IMR-90 (cell line): Measurements from ENCODE around the gene GSTA1. TPM values are rescaled to one million over a fixed set of nuclear protein-coding genes. Genes with fewer than 3 reads are reported as not detected.

Source experiments
- ATAC-seq: fragments of 200-7000 bp; cut with Tn5 transposase; 2 replicates; pipeline ENCODE4 v1.9.1; 2020; ENCODE audit warnings: low read depth, mild to moderate bottlenecking, moderate library complexity
- BruUV-seq: library from RNA; stranded (reverse); fragments of 400-500 nt; replicated peaks from 2 replicates; lab custom pipeline; 2021; lab: Mats Ljungman, UMichigan
- CTCF ChIA-PET: fragments of 300-600 bp; formaldehyde crosslinking; extraction: SDS; loops from one replicate; lab custom pipeline; 2021; ENCODE audit warnings: antibody characterized with exemption; lab: Yijun Ruan, JAX
- POLR2A ChIA-PET: fragments of 300-600 bp; sonication (Branson Sonifier 250); formaldehyde crosslinking; loops from one replicate; lab custom pipeline; 2022; ENCODE audit warnings: antibody characterized with exemption; ENCODE audit not compliant: unreplicated experiment; lab: Charles Lee
- DNase-seq: peaks from one replicate; pipeline ENCODE4 v3.0.0; 2013
- H2AFZ ChIP-seq: replicated peaks from 2 replicates; pipeline ENCODE3; 2013; ENCODE audit warnings: low read length, mild to moderate bottlenecking; ENCODE audit not compliant: poor library complexity
- H2AK5ac ChIP-seq: 2 replicates; pipeline ENCODE4 v1.6.1; 2013; ENCODE audit warnings: low read depth, low read length, inconsistent platforms
- H2AK9ac ChIP-seq: replicated peaks from 2 replicates; pipeline ENCODE3; 2013; ENCODE audit warnings: mild to moderate bottlenecking, low read depth, low read length, moderate library complexity; ENCODE audit not compliant: poor library complexity
- H2BK120ac ChIP-seq: 2 replicates; pipeline ENCODE4 v1.6.1; 2013; ENCODE audit warnings: low read depth, low read length, inconsistent platforms
- H2BK15ac ChIP-seq: 3 replicates; pipeline ENCODE4 v1.6.1; 2013; ENCODE audit warnings: low read depth, low read length, inconsistent platforms
- H2BK20ac ChIP-seq: 2 replicates; pipeline ENCODE4 v1.6.1; 2013; ENCODE audit warnings: low read depth, mild to moderate bottlenecking, inconsistent platforms, low read length, moderate library complexity
- H2BK5ac ChIP-seq: 2 replicates; pipeline ENCODE4 v1.6.1; 2013; ENCODE audit warnings: mild to moderate bottlenecking, low read depth, low read length, inconsistent platforms; ENCODE audit not compliant: poor library complexity, severe bottlenecking
- H3K14ac ChIP-seq: replicated peaks from 2 replicates; pipeline ENCODE4 v1.6.1; 2013; ENCODE audit warnings: low read depth, low read length, inconsistent platforms
- H3K18ac ChIP-seq: 2 replicates; pipeline ENCODE4 v1.6.1; 2013; ENCODE audit warnings: low read depth, low read length, control low read depth
- H3K23ac ChIP-seq: 2 replicates; pipeline ENCODE4 v1.6.1; 2013; ENCODE audit warnings: low read depth, low read length, inconsistent platforms
- H3K27ac ChIP-seq: 2 replicates; pipeline ENCODE4 v1.5.1; 2013; ENCODE audit warnings: mild to moderate bottlenecking, control low read depth, low read length; ENCODE audit not compliant: insufficient read depth
- H3K27me3 ChIP-seq: 2 replicates; pipeline ENCODE4 v1.6.1; 2013; ENCODE audit warnings: low read length; ENCODE audit not compliant: control insufficient read depth, insufficient read depth
- H3K36me3 ChIP-seq: 2 replicates; pipeline ENCODE4 v1.6.1; 2013; ENCODE audit warnings: low read length, mixed read lengths; ENCODE audit not compliant: control insufficient read depth, insufficient read depth
- H3K4ac ChIP-seq: 2 replicates; pipeline ENCODE4 v1.6.1; 2013; ENCODE audit warnings: low read depth, low read length, inconsistent platforms
- H3K4me1 ChIP-seq: 2 replicates; pipeline ENCODE4 v1.6.1; 2013; ENCODE audit warnings: low read length, mixed read lengths; ENCODE audit not compliant: control insufficient read depth, insufficient read depth
- H3K4me2 ChIP-seq: 2 replicates; pipeline ENCODE4 v1.6.1; 2013; ENCODE audit warnings: low read depth, mild to moderate bottlenecking, control low read depth, low read length, moderate library complexity
- H3K4me3 ChIP-seq: 2 replicates; pipeline ENCODE4 v1.5.1; 2013; ENCODE audit warnings: low read depth, mild to moderate bottlenecking, control low read depth, low read length, moderate library complexity; ENCODE audit not compliant: insufficient read depth
- H3K56ac ChIP-seq: 2 replicates; pipeline ENCODE4 v1.6.1; 2013; ENCODE audit warnings: low read length, inconsistent platforms; ENCODE audit not compliant: insufficient read depth; ENCODE audit errors: extremely low read depth
- H3K79me1 ChIP-seq, 2 experiments: 2 replicates each; pipeline ENCODE4 v1.6.1; 2013; ENCODE audit warnings: low read length in 2 of 2, inconsistent platforms in 1 of 2, low read depth in 1 of 2
- H3K9ac ChIP-seq: 2 replicates; pipeline ENCODE4 v1.6.1; 2013; ENCODE audit warnings: low read depth, low read length, control low read depth
- H3K9me1 ChIP-seq: 2 replicates; pipeline ENCODE4 v1.6.1; 2013; ENCODE audit warnings: low read length, inconsistent platforms; ENCODE audit not compliant: insufficient read depth
- H3K9me3 ChIP-seq: 2 replicates; pipeline ENCODE4 v1.6.1; 2013; ENCODE audit warnings: low read length; ENCODE audit not compliant: control insufficient read depth, insufficient read depth
- H4K20me1 ChIP-seq: 2 replicates; pipeline ENCODE4 v1.6.1; 2013; ENCODE audit warnings: low read length, inconsistent platforms; ENCODE audit not compliant: insufficient read depth
- H4K5ac ChIP-seq: 2 replicates; pipeline ENCODE4 v1.6.1; 2013; ENCODE audit warnings: mild to moderate bottlenecking, low read depth, low read length, control low read depth
- H4K8ac ChIP-seq, 2 experiments: 2 replicates each; pipeline ENCODE4 v1.6.1; 2013; ENCODE audit warnings: low read depth in 2 of 2, low read length in 2 of 2, control low read depth in 1 of 2, inconsistent platforms in 1 of 2
- H4K91ac ChIP-seq: 2 replicates; pipeline ENCODE4 v1.6.1; 2013; ENCODE audit warnings: low read depth, low read length, inconsistent platforms; ENCODE audit not compliant: insufficient read depth
- BHLHE40 ChIP-seq: fragments of 150-350 bp; IDR thresholded peaks from 2 replicates; pipeline ENCODE4 v1.6.1; 2016; ENCODE audit warnings: mild to moderate bottlenecking, low read depth, low read length
- CEBPB ChIP-seq: IDR thresholded peaks from 2 replicates; pipeline ENCODE4 v1.6.1; 2012; ENCODE audit warnings: low read depth, low read length, improper control_type of control experiment
- FOS ChIP-seq: fragments of 150-350 bp; IDR thresholded peaks from 2 replicates; pipeline ENCODE4 v1.6.1; 2016; ENCODE audit warnings: low read depth, low read length
- MAFK ChIP-seq: IDR thresholded peaks from 2 replicates; pipeline ENCODE4 v1.6.1; 2012; ENCODE audit warnings: low read depth, low read length, improper control_type of control experiment
- MXI1 ChIP-seq: IDR thresholded peaks from 2 replicates; pipeline ENCODE4 v1.6.1; 2012; ENCODE audit warnings: low read depth, mild to moderate bottlenecking, low read length, moderate library complexity, borderline replicate concordance
- NFE2L2 ChIP-seq: fragments of 150-350 bp; IDR thresholded peaks from 2 replicates; pipeline ENCODE4 v1.6.1; 2016; ENCODE audit warnings: low read depth, mild to moderate bottlenecking, low read length
- POLR2A ChIP-seq: IDR thresholded peaks from 2 replicates; pipeline ENCODE4 v1.6.1; 2012; ENCODE audit warnings: mild to moderate bottlenecking, low read depth, low read length
- RAD21 ChIP-seq: IDR thresholded peaks from 2 replicates; pipeline ENCODE4 v1.6.1; 2012; ENCODE audit warnings: low read length, improper control_type of control experiment
- RCOR1 ChIP-seq: IDR thresholded peaks from 2 replicates; pipeline ENCODE4 v1.6.1; 2012; ENCODE audit warnings: mild to moderate bottlenecking, low read length, improper control_type of control experiment; ENCODE audit not compliant: insufficient replicate concordance
- RFX5 ChIP-seq: IDR thresholded peaks from 2 replicates; pipeline ENCODE4 v1.8.0; 2012; ENCODE audit warnings: low read depth, mild to moderate bottlenecking, low read length, moderate library complexity
- SMC3 ChIP-seq: fragments of 150-350 bp; IDR thresholded peaks from 2 replicates; pipeline ENCODE4 v1.6.1; 2016; ENCODE audit warnings: low read depth, mild to moderate bottlenecking, antibody characterized with exemption, low read length, moderate library complexity
- WGBS, 2 experiments: methylation state at CpG; one replicate each; pipeline versions ENCODE4 v1.1.5 to v1.1.7; 2013; ENCODE audit warnings: missing lambda C conversion rate in 2 of 2; ENCODE audit not compliant: insufficient read length in 1 of 2; ENCODE audit errors: extremely low coverage in 2 of 2; 5-methylcytosine and 5-hydroxymethylcytosine counted together
- dilution Hi-C: fragments of 300-500 bp; cut with HindIII; formaldehyde crosslinking; loops from one replicate; pipeline ENCODE4 v1.14.3; 2018; ENCODE audit warnings: low sequenced_read_pairs; ENCODE audit not compliant: unreplicated experiment
- in situ Hi-C: fragments of 300-500 bp; cut with MboI; formaldehyde crosslinking; loops from 3 replicates; pipeline ENCODE4 v1.14.3; 2019; ENCODE audit warnings: low sequenced_read_pairs, inconsistent platforms, mixed read lengths
- intact Hi-C: fragments of 100-400 bp; cut with micrococcal nuclease; formaldehyde crosslinking; loops from 2 replicates; pipeline ENCODE4 v1.10.0; 2022
- polyA plus RNA-seq, 3 experiments: library from polyadenylated mRNA; depleted of rRNA; stranded (reverse); fragments of >200 nt; gene quantifications; 2 replicates each; pipeline ENCODE4 v1.2.3, GENCODE V29; 2012; ENCODE audit warnings: low replicate concordance in 1 of 3
- total RNA-seq: library from RNA; depleted of rRNA; stranded (reverse); fragments of >200 nt; gene quantifications from 2 replicates; pipeline ENCODE4 v1.2.3, GENCODE V29; 2012
- TF ChIP-seq, protein P1 (sequence below): fragments of 150-350 bp; IDR thresholded peaks from 2 replicates; pipeline ENCODE4 v1.6.1; 2016; ENCODE audit warnings: low read depth, mild to moderate bottlenecking, low read length, moderate library complexity, borderline replicate concordance
- TF ChIP-seq, protein P2 (sequence below): fragments of 150-350 bp; IDR thresholded peaks from 2 replicates; pipeline ENCODE4 v1.6.1; 2017; ENCODE audit warnings: mild to moderate bottlenecking, antibody characterized with exemption, low read length, low read depth
- TF ChIP-seq, protein P3 (sequence below): conservative IDR thresholded peaks from 2 replicates; pipeline ENCODE4 v1.5.1; 2012; ENCODE audit warnings: mild to moderate bottlenecking, low read depth, low read length, improper control_type of control experiment

The GSTA1 gene
- total and polyA plus RNA-seq, 2 of the 4 experiments (the other 2 are of a cell fraction), result 0.18 to 0.31 TPM

DNA sequence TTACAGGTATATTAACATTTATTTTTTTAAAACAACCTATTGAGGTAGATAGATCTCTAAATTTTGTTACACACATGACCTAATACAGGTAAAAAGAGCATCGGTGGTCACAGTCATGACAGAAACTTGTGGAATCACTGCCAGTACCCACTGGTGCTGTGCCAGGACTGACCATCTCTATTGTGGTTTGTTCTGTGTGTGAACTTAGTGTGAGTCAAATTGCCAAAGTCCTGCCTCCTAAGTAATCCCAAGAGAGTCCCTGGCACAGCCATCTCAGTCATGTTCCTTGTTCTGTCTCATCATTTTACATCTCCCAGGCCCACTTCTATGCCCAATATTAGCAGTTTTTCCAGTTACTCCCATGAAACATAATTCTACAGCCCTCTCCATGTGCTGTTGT is 61.7 kb downstream of the GSTA1 start:
- POLR2A ChIA-PET, result no interaction called here
- Histone ChIP-seq H3K9ac (no peak overlapping the region), H3K36me3 (no peaks in the 10 kb centered on the region), H3K4me3 (no peak overlapping the region), H3K56ac (no peak overlapping the region), H2AK9ac (no peak overlapping the region), H4K91ac (no peak overlapping the region), H3K4me1 (no peaks in the 10 kb centered on the region), H3K18ac (no peak overlapping the region), H2AFZ (no peak overlapping the region), H3K4me2 (no peak overlapping the region), H3K9me1 (no peaks in the 10 kb centered on the region), H2AK5ac (no peak overlapping the region), H3K23ac (no peak overlapping the region), H3K27me3 (peaks cover 1% of the 10 kb centered on the region; the same call in 1 of the 2 replicates), H3K9me3 (peaks cover 12% of the 10 kb centered on the region), H4K20me1 (no peaks in the 10 kb centered on the region), H2BK120ac (no peak overlapping the region), H4K8ac (no peak overlapping the region), H3K14ac (no peak overlapping the region), H3K4ac (no peak overlapping the region), H2BK5ac (no peak overlapping the region), H3K79me1 (no peaks in the 10 kb centered on the region), H2BK15ac (no peak overlapping the region), H2BK20ac (no peak overlapping the region), H3K27ac (no peak overlapping the region), H4K5ac (no peak overlapping the region)
- dilution Hi-C loops (no loop called here), in situ Hi-C loops (no loop called here), intact Hi-C loops (no loop called here)
- BruUV-seq, result no TSS peak
- DNase-seq, result no peak
- CTCF ChIA-PET, result no interaction called here
- TF ChIP-seq RFX5, result no peak
- TF ChIP-seq MAFK, result no peak
- TF ChIP-seq, protein P1, sequence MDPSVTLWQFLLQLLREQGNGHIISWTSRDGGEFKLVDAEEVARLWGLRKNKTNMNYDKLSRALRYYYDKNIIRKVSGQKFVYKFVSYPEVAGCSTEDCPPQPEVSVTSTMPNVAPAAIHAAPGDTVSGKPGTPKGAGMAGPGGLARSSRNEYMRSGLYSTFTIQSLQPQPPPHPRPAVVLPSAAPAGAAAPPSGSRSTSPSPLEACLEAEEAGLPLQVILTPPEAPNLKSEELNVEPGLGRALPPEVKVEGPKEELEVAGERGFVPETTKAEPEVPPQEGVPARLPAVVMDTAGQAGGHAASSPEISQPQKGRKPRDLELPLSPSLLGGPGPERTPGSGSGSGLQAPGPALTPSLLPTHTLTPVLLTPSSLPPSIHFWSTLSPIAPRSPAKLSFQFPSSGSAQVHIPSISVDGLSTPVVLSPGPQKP, result no peak
- no peak for TF ChIP-seq FOS
- no peak for TF ChIP-seq NFE2L2
- TF ChIP-seq, protein P2, sequence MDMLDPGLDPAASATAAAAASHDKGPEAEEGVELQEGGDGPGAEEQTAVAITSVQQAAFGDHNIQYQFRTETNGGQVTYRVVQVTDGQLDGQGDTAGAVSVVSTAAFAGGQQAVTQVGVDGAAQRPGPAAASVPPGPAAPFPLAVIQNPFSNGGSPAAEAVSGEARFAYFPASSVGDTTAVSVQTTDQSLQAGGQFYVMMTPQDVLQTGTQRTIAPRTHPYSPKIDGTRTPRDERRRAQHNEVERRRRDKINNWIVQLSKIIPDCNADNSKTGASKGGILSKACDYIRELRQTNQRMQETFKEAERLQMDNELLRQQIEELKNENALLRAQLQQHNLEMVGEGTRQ, result no peak
- TF ChIP-seq MXI1, result no peak
- TF ChIP-seq POLR2A, result no peak
- TF ChIP-seq, protein P3, sequence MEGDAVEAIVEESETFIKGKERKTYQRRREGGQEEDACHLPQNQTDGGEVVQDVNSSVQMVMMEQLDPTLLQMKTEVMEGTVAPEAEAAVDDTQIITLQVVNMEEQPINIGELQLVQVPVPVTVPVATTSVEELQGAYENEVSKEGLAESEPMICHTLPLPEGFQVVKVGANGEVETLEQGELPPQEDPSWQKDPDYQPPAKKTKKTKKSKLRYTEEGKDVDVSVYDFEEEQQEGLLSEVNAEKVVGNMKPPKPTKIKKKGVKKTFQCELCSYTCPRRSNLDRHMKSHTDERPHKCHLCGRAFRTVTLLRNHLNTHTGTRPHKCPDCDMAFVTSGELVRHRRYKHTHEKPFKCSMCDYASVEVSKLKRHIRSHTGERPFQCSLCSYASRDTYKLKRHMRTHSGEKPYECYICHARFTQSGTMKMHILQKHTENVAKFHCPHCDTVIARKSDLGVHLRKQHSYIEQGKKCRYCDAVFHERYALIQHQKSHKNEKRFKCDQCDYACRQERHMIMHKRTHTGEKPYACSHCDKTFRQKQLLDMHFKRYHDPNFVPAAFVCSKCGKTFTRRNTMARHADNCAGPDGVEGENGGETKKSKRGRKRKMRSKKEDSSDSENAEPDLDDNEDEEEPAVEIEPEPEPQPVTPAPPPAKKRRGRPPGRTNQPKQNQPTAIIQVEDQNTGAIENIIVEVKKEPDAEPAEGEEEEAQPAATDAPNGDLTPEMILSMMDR, result no peak
- no peak for TF ChIP-seq RCOR1
- no peak for TF ChIP-seq SMC3
- no peak for TF ChIP-seq CEBPB
- TF ChIP-seq RAD21, result no peak
- TF ChIP-seq BHLHE40, result no peak
- WGBS, 2 experiments, result no CpG with 5 or more reads among the region's 1 CpG
- ATAC-seq, result no peak
